NCI-H1417 (cell line): ENCODE measurements around the gene NOXRED1.
"Not testable (repeated sequence)": the region's sequence is repeated elsewhere in the genome, so short reads cannot be mapped to it uniquely, and the experiment has no call there.

Experiments used
- DNase-seq, 3 experiments: peaks; one replicate each; lab custom pipeline; 2025; lab: John Stamatoyannopoulos, UW

NOXRED1 gene

GRCh38 chr14:77423423-77423822 is at the start of gene NOXRED1:
TSS of gene NOXRED1 (minus strand) at chr14:77423523. CDS start at chr14:77422889, 634 bp downstream.
- no peak for DNase-seq

- peak in 2 of 3 experiments; percentile 10 to 51 for DNase-seq
Measured at GRCh38 chr14:77470224-77470870, 47.0 kb upstream of the NOXRED1 start.

GRCh38 chr14:77469539-77469938 is 46.2 kb upstream of the NOXRED1 start:
- peak in 1 of 3 experiments; percentile 35 for DNase-seq

- DNase-seq = no peak
Measured at GRCh38 chr14:77469067-77469505, 45.8 kb upstream of the NOXRED1 start.

- DNase-seq = no peak
Measured at GRCh38 chr14:77467801-77468200, 44.5 kb upstream of the NOXRED1 start.

GRCh38 chr14:77459072-77459723 is 35.9 kb upstream of the NOXRED1 start:
- DNase-seq = peak; percentile 43 to 74 (median 49)

GRCh38 chr14:77458249-77458950 is 35.1 kb upstream of the NOXRED1 start:
- peak; percentile 19 to 75 (median 75) for DNase-seq

GRCh38 chr14:77457522-77458248 is 34.4 kb upstream of the NOXRED1 start, which contains the start of the genes AHSA1 and VIPAS39:
TSS of gene AHSA1 (plus strand) at chr14:77458093. CDS start at chr14:77458190, 97 bp downstream.
TSS of gene VIPAS39 (minus strand) at chr14:77457601. CDS start at chr14:77454102, 3,499 bp downstream.
- peak; percentile 99 to 100 (median 100) for DNase-seq

- peak in 1 of 3 experiments; percentile 36 for DNase-seq
Measured at GRCh38 chr14:77457115-77457521, 33.8 kb upstream of the NOXRED1 start.

- DNase-seq = no peak
Measured at GRCh38 chr14:77455966-77456640, 32.8 kb upstream of the NOXRED1 start.

GRCh38 chr14:77442196-77442595 is 18.9 kb upstream of the NOXRED1 start:
- no peak for DNase-seq

- DNase-seq = no peak
Measured at GRCh38 chr14:77439861-77440260, 16.5 kb upstream of the NOXRED1 start.

GRCh38 chr14:77438596-77438995 is 15.3 kb upstream of the NOXRED1 start:
- DNase-seq = no peak

GRCh38 chr14:77436042-77436441 is 12.7 kb upstream of the NOXRED1 start:
- no peak for DNase-seq

GRCh38 chr14:77426396-77426795 is 3.1 kb upstream of the NOXRED1 start:
- DNase-seq = no peak

GRCh38 chr14:77424862-77425261 is 1.5 kb upstream of the NOXRED1 start:
- DNase-seq = no peak

GRCh38 chr14:77421201-77421600 is 2.1 kb downstream of the NOXRED1 start:
- no peak for DNase-seq

- DNase-seq = no peak
Measured at GRCh38 chr14:77416836-77417235, 6.5 kb downstream of the NOXRED1 start.

- not testable (repeated sequence) for DNase-seq
Measured at GRCh38 chr14:77416098-77416497, 7.2 kb downstream of the NOXRED1 start.

- DNase-seq = not testable (repeated sequence)
Measured at GRCh38 chr14:77415403-77416030, 7.8 kb downstream of the NOXRED1 start.

- no peak for DNase-seq
Measured at GRCh38 chr14:77409131-77409533, 14.2 kb downstream of the NOXRED1 start.
